Suprapubic skin (tissue), 4 donors: Measurements from ENCODE around the gene ANKRD29. TPM values are rescaled to one million over a fixed set of nuclear protein-coding genes. Genes with fewer than 3 reads are reported as not detected.

Experiments
- DNase-seq, 2 donors: peaks; one replicate each; pipeline ENCODE4 v3.0.0-alpha.2; 2019; ENCODE audit warnings: low spot score in 2 of 2
- H3K27ac ChIP-seq: fragments of 200-600 bp; sonication (generic); one replicate; pipeline ENCODE4 v1.5.1; 2019
- H3K27me3 ChIP-seq: fragments of 200-600 bp; sonication (generic); one replicate; pipeline ENCODE4 v1.5.1; 2019
- H3K36me3 ChIP-seq: fragments of 200-600 bp; sonication (generic); one replicate; pipeline ENCODE4 v1.5.1; 2019
- H3K4me1 ChIP-seq: fragments of 200-600 bp; sonication (generic); one replicate; pipeline ENCODE4 v1.5.1; 2019
- H3K4me3 ChIP-seq: fragments of 200-600 bp; sonication (generic); one replicate; pipeline ENCODE4 v1.5.1; 2019; ENCODE audit warnings: mild to moderate bottlenecking
- H3K9me3 ChIP-seq: fragments of 200-600 bp; sonication (generic); one replicate; pipeline ENCODE4 v1.5.1; 2019
- EP300 ChIP-seq: sonication (generic); formaldehyde crosslinking; IDR thresholded peaks from one replicate; pipeline ENCODE4 v1.6.1; 2017; ENCODE audit warnings: antibody characterized with exemption
- POLR2A ChIP-seq, 2 donors: fragments of 450-650 bp; IDR thresholded peaks; one replicate each; pipeline ENCODE4 v1.6.1; 2017; ENCODE audit warnings: antibody characterized with exemption in 2 of 2, mild to moderate bottlenecking in 2 of 2, moderate library complexity in 2 of 2
- POLR2AphosphoS5 ChIP-seq, 3 donors: sonication (generic); formaldehyde crosslinking; IDR thresholded peaks; one replicate each; pipeline ENCODE4 v1.6.1; 2017; ENCODE audit warnings: antibody characterized with exemption in 3 of 3
- WGBS: methylation state at CpG from one replicate; pipeline ENCODE4 v1.1.5; 2018; 5-methylcytosine and 5-hydroxymethylcytosine counted together
- total RNA-seq, 4 donors: library from RNA; depleted of rRNA; stranded (reverse); fragments of >200 nt; gene quantifications; one replicate each; pipeline ENCODE4 v1.1.0, GENCODE V29; 2016
- TF ChIP-seq, protein P1 (sequence below), 2 donors: fragments of 200-600 bp in 1 of 2; fragments of 450-650 bp in 1 of 2; sonication (generic) in 1 of 2; IDR thresholded peaks; one replicate each; pipeline ENCODE4 v1.5.1; 2016 to 2019; ENCODE audit warnings: antibody characterized with exemption in 2 of 2, mild to moderate bottlenecking in 1 of 2, moderate library complexity in 1 of 2

ANKRD29 gene
- total RNA-seq, 4 donors from 2014 or later, result 1.5 to 9.9 (median 6.2) TPM

- TF ChIP-seq, protein P1, sequence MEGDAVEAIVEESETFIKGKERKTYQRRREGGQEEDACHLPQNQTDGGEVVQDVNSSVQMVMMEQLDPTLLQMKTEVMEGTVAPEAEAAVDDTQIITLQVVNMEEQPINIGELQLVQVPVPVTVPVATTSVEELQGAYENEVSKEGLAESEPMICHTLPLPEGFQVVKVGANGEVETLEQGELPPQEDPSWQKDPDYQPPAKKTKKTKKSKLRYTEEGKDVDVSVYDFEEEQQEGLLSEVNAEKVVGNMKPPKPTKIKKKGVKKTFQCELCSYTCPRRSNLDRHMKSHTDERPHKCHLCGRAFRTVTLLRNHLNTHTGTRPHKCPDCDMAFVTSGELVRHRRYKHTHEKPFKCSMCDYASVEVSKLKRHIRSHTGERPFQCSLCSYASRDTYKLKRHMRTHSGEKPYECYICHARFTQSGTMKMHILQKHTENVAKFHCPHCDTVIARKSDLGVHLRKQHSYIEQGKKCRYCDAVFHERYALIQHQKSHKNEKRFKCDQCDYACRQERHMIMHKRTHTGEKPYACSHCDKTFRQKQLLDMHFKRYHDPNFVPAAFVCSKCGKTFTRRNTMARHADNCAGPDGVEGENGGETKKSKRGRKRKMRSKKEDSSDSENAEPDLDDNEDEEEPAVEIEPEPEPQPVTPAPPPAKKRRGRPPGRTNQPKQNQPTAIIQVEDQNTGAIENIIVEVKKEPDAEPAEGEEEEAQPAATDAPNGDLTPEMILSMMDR (IDR thresholded peaks at IDR 0.05), result peak in 1 of 2 donors; percentile 1
- no peak for TF ChIP-seq POLR2A (IDR thresholded peaks at IDR 0.05)
Observed at GRCh38 chr18:23689616-23690504, 27.1 kb upstream of the ANKRD29 start.

GRCh38 chr18:23689031-23689615 lies 26.4 kb upstream of the ANKRD29 start, which contains the start of gene LAMA3:
TSS of gene LAMA3 (plus strand) at chr18:23689453. CDS start at chr18:23689684, 231 bp downstream.
- peak within 1 kb of the TSS; percentile 84 for H3K27ac ChIP-seq
- H3K27me3 ChIP-seq, result peaks cover 6% of the 10 kb centered on the region
- TF ChIP-seq POLR2AphosphoS5 (IDR thresholded peaks at IDR 0.05) (peak in 2 of 3 donors; percentile 45 to 73), EP300 (no peak), POLR2A (IDR thresholded peaks at IDR 0.05) (no peak)
- TF ChIP-seq, protein P1 (IDR thresholded peaks at IDR 0.05), result peak in 1 of 2 donors; percentile 28
- WGBS, result 0% methylated on average over 14 of the region's 45 CpGs
- no peaks in the 10 kb centered on the region for H3K9me3 ChIP-seq
- DNase-seq, result peak in 1 of 2 donors; percentile 75
- no peaks in the 10 kb centered on the region for H3K36me3 ChIP-seq
- peak within 1 kb of the TSS; percentile 85 for H3K4me3 ChIP-seq
- peaks cover 28% of the 10 kb centered on the region for H3K4me1 ChIP-seq

More at GRCh38 chr18:23689616-23690504, 27.1 kb upstream of the ANKRD29 start:
- DNase-seq, result peak; percentile 68 to 81
- H3K9me3 ChIP-seq, result no peaks in the 10 kb centered on the region
- H3K4me3 ChIP-seq, result peak overlapping the region; percentile 85
- peaks cover 6% of the 10 kb centered on the region for H3K27me3 ChIP-seq
- no peaks in the 10 kb centered on the region for H3K36me3 ChIP-seq
- 6% methylated on average over 19 of the region's 85 CpGs for WGBS
- peaks cover 24% of the 10 kb centered on the region for H3K4me1 ChIP-seq
- peak overlapping the region; percentile 84 for H3K27ac ChIP-seq

GRCh38 chr18:23688528-23688927 lies 25.8 kb upstream of the ANKRD29 start:
- Histone ChIP-seq H3K4me1 (peaks cover 28% of the 10 kb centered on the region), H3K4me3 (peak overlapping the region; percentile 85), H3K27ac (no peak overlapping the region), H3K27me3 (peaks cover 6% of the 10 kb centered on the region), H3K9me3 (no peaks in the 10 kb centered on the region), H3K36me3 (no peaks in the 10 kb centered on the region)
- WGBS, result 46% methylated on average over 5 of the region's 5 CpGs
- DNase-seq, result no peak
- TF ChIP-seq, protein P1 (IDR thresholded peaks at IDR 0.05), result no peak
- TF ChIP-seq POLR2AphosphoS5 (IDR thresholded peaks at IDR 0.05), result no peak
- TF ChIP-seq EP300, result no peak
- no peak for TF ChIP-seq POLR2A (IDR thresholded peaks at IDR 0.05)

GRCh38 chr18:23684515-23685197 lies 21.9 kb upstream of the ANKRD29 start:
- WGBS, result 38% methylated on average over 5 of the region's 5 CpGs
- Histone ChIP-seq H3K36me3 (no peaks in the 10 kb centered on the region), H3K4me1 (peaks cover 20% of the 10 kb centered on the region), H3K9me3 (no peaks in the 10 kb centered on the region), H3K27ac (no peak overlapping the region), H3K4me3 (no peak overlapping the region), H3K27me3 (peaks cover 3% of the 10 kb centered on the region)
- TF ChIP-seq POLR2AphosphoS5 (IDR thresholded peaks at IDR 0.05), result no peak
- TF ChIP-seq EP300, result no peak
- TF ChIP-seq, protein P1 (IDR thresholded peaks at IDR 0.05), result no peak
- DNase-seq, result no peak
